Breast epithelium (tissue), 4 donors: Measurements from ENCODE around the gene UGGT1. TPM values are rescaled to one million over a fixed set of nuclear protein-coding genes. Genes with fewer than 3 reads are reported as not detected.

Experiments used
- DNase-seq, 2 donors: peaks; one replicate each; pipeline ENCODE4 v3.0.0-alpha.2; 2019; ENCODE audit warnings: low spot score in 2 of 2
- H3K27ac ChIP-seq, 2 donors: fragments of 200-600 bp; sonication (generic) in 1 of 2; one replicate each; pipeline ENCODE4 v1.5.1; 2016 to 2019; ENCODE audit warnings: mild to moderate bottlenecking in 1 of 2
- H3K27me3 ChIP-seq, 2 donors: fragments of 200-600 bp; sonication (generic) in 1 of 2; one replicate each; pipeline versions ENCODE4 v1.5.1 to v1.6.0; 2017 to 2019; ENCODE audit warnings: control low read depth in 1 of 2, mild to moderate bottlenecking in 1 of 2
- H3K36me3 ChIP-seq: fragments of 200-600 bp; one replicate; pipeline ENCODE4 v1.5.1; 2019
- H3K4me1 ChIP-seq, 2 donors: fragments of 200-600 bp; sonication (generic); one replicate each; pipeline ENCODE4 v1.5.1; 2016 to 2019; ENCODE audit warnings: control low read depth in 1 of 2
- H3K4me3 ChIP-seq, 3 donors: fragments of 200-600 bp; sonication (generic); 1 replicate in 2 of 3; 2 replicates in 1 of 3; pipeline ENCODE4 v1.5.1; 2016 to 2019; ENCODE audit warnings: mild to moderate bottlenecking in 3 of 3, moderate library complexity in 2 of 3
- H3K9me3 ChIP-seq, 2 donors: fragments of 200-600 bp; sonication (generic) in 1 of 2; one replicate each; pipeline ENCODE4 v1.5.1; 2016 to 2019; ENCODE audit warnings: control low read depth in 1 of 2
- CTCF ChIP-seq, 3 donors: fragments of 450-650 bp; IDR thresholded peaks; one replicate each; pipeline ENCODE4 v1.5.1; 2016 to 2017; ENCODE audit warnings: antibody characterized with exemption in 3 of 3, mild to moderate bottlenecking in 3 of 3, moderate library complexity in 3 of 3
- POLR2A ChIP-seq: fragments of 450-650 bp; IDR thresholded peaks from one replicate; pipeline ENCODE4 v1.6.1; 2016; ENCODE audit warnings: antibody characterized with exemption, mild to moderate bottlenecking, moderate library complexity
- POLR2AphosphoS5 ChIP-seq, 3 donors: sonication (generic); formaldehyde crosslinking; IDR thresholded peaks; one replicate each; pipeline ENCODE4 v1.6.1; 2017; ENCODE audit warnings: antibody characterized with exemption in 3 of 3
- intact Hi-C: fragments of 100-400 bp; cut with DNase I; formaldehyde crosslinking; loops from one replicate; pipeline ENCODE4 v1.15.1; 2023; ENCODE audit warnings: low total_unique reads
- total RNA-seq, 3 donors: library from RNA; depleted of rRNA; stranded (reverse); fragments of >200 nt; gene quantifications; one replicate each; pipeline ENCODE4 v1.1.0, GENCODE V29; 2016

The UGGT1 gene
- total RNA-seq, 3 donors from 2014 or later = 46.9 to 57.7 (median 54.7) TPM

- TF ChIP-seq POLR2A = no peak
- no peak for TF ChIP-seq POLR2AphosphoS5 (IDR thresholded peaks at IDR 0.05)
- no peak for TF ChIP-seq CTCF (IDR thresholded peaks at IDR 0.05)
- intact Hi-C loops = no loop called here
- no peaks in the 10 kb centered on the region for H3K9me3 ChIP-seq
- H3K27ac ChIP-seq = no peak overlapping the region
- H3K4me3 ChIP-seq = no peak overlapping the region
- H3K27me3 ChIP-seq = no peaks in the 10 kb centered on the region
- H3K36me3 ChIP-seq = peaks cover 10% of the 10 kb centered on the region
- no peak for DNase-seq
- no peaks in the 10 kb centered on the region for H3K4me1 ChIP-seq
These were observed 46.2 kb downstream of the UGGT1 start for GRCh38 chr2:128137094-128137616.

- peaks cover 10% of the 10 kb centered on the region for H3K36me3 ChIP-seq
- intact Hi-C loops = no loop called here
- H3K9me3 ChIP-seq = no peaks in the 10 kb centered on the region
- no peaks in the 10 kb centered on the region for H3K4me1 ChIP-seq
- DNase-seq = no peak
- H3K27ac ChIP-seq = no peak overlapping the region
- H3K4me3 ChIP-seq = no peak overlapping the region
- no peaks in the 10 kb centered on the region for H3K27me3 ChIP-seq
- TF ChIP-seq CTCF (IDR thresholded peaks at IDR 0.05) (no peak), POLR2AphosphoS5 (IDR thresholded peaks at IDR 0.05) (no peak), POLR2A (no peak)
These were observed 48.6 kb downstream of the UGGT1 start for GRCh38 chr2:128139624-128140023.

- Histone ChIP-seq H3K4me3 (no peak overlapping the region), H3K36me3 (no peaks in the 10 kb centered on the region), H3K4me1 (no peaks in the 10 kb centered on the region), H3K27me3 (no peaks in the 10 kb centered on the region), H3K27ac (no peak overlapping the region), H3K9me3 (no peaks in the 10 kb centered on the region)
- intact Hi-C loops = no loop called here
- no peak for DNase-seq
- TF ChIP-seq POLR2A (no peak), POLR2AphosphoS5 (IDR thresholded peaks at IDR 0.05) (no peak), CTCF (IDR thresholded peaks at IDR 0.05) (no peak)
These were observed 54.7 kb downstream of the UGGT1 start for GRCh38 chr2:128145651-128146050.

GRCh38 chr2:128153786-128154185 is 62.8 kb downstream of the UGGT1 start:
- Histone ChIP-seq H3K4me3 (no peak overlapping the region), H3K36me3 (no peaks in the 10 kb centered on the region), H3K4me1 (no peaks in the 10 kb centered on the region), H3K27me3 (no peaks in the 10 kb centered on the region), H3K9me3 (no peaks in the 10 kb centered on the region), H3K27ac (no peak overlapping the region)
- intact Hi-C loops = loop anchor here (1.0 kb wide), 1 partner anchor 9 kb away; no protein-coding TSS in a partner anchor
- no peak for DNase-seq
- TF ChIP-seq POLR2A = no peak
- no peak for TF ChIP-seq CTCF (IDR thresholded peaks at IDR 0.05)
- no peak for TF ChIP-seq POLR2AphosphoS5 (IDR thresholded peaks at IDR 0.05)

GRCh38 chr2:128154225-128154624 is 63.2 kb downstream of the UGGT1 start:
- Histone ChIP-seq H3K4me3 (no peak overlapping the region), H3K4me1 (no peaks in the 10 kb centered on the region), H3K9me3 (no peaks in the 10 kb centered on the region), H3K27me3 (no peaks in the 10 kb centered on the region), H3K36me3 (no peaks in the 10 kb centered on the region), H3K27ac (no peak overlapping the region)
- no peak for DNase-seq
- TF ChIP-seq CTCF (IDR thresholded peaks at IDR 0.05) = no peak
- intact Hi-C loops = no loop called here
